K562 (cell line): ENCODE results near the gene ROR2. TPM values are rescaled to one million over a fixed set of nuclear protein-coding genes. Genes with fewer than 3 reads are reported as not detected.

Experiments used
- ATAC-seq: fragments of 200-7000 bp; cut with Tn5 transposase; 3 replicates; pipeline ENCODE4 v1.9.1; 2020; ENCODE audit warnings: moderate library complexity
- BruUV-seq: library from RNA; stranded (reverse); fragments of 400-500 nt; replicated peaks from 2 replicates; lab custom pipeline; 2021; lab: Mats Ljungman, UMichigan
- CTCF ChIA-PET: fragments of 300-600 bp; formaldehyde crosslinking; extraction: SDS; loops from one replicate; lab custom pipeline; 2021; ENCODE audit warnings: low intra/inter-chr PET ratio; lab: Yijun Ruan, JAX
- POLR2A ChIA-PET: fragments of 300-600, 350-650 bp; sonication (Branson Sonifier 250); formaldehyde crosslinking; extraction: SDS; loops from one replicate; lab custom pipeline; 2021; ENCODE audit warnings: antibody characterized with exemption, inconsistent platforms; lab: Yijun Ruan, JAX
- DNase-seq, 4 experiments: peaks; one replicate each; pipeline versions ENCODE4 v3.0.0 to v3.0.0-alpha.2; 2011 to 2018; ENCODE audit warnings: low spot score in 3 of 4, mixed read lengths in 3 of 4; ENCODE audit errors: extremely low read depth in 1 of 4
- FAIRE-seq: peaks from 2 replicates; lab custom pipeline; 2011; peaks lifted over from hg19 to GRCh38; lab: Jason Lieb, UNC
- H2AFZ ChIP-seq: 2 replicates; pipeline ENCODE4 v1.6.0; 2011; ENCODE audit warnings: low read depth, low read length, control low read depth, inconsistent platforms
- H3K27ac ChIP-seq: fragments of 200-600 bp; 3 replicates; pipeline ENCODE4 v1.8.0; 2011; ENCODE audit warnings: low read depth, mild to moderate bottlenecking, control low read depth, inconsistent platforms, low read length, moderate library complexity, mixed read lengths; ENCODE audit errors: extremely low read depth
- H3K27me3 ChIP-seq, 2 experiments: fragments of 300-600 bp in 1 of 2; 2 replicates in 1 of 2; 3 replicates in 1 of 2; pipeline versions ENCODE4 v1.6.0 to v1.8.0; 2011; ENCODE audit warnings: inconsistent platforms in 2 of 2, low read length in 2 of 2, mild to moderate bottlenecking in 1 of 2, mixed read lengths in 1 of 2, moderate library complexity in 1 of 2; ENCODE audit not compliant: control insufficient read depth in 2 of 2, insufficient read depth in 2 of 2
- H3K36me3 ChIP-seq: fragments of 300-600 bp; 3 replicates; pipeline ENCODE4 v1.8.0; 2011; ENCODE audit warnings: mild to moderate bottlenecking, low read length, inconsistent platforms; ENCODE audit not compliant: control insufficient read depth, insufficient read depth
- H3K4me1 ChIP-seq, 2 experiments: fragments of 200-600 bp in 1 of 2; replicated peaks in 1 of 2; 2 replicates in 1 of 2; 3 replicates in 1 of 2; pipeline versions ENCODE4 v1.5.1 to v1.8.0; 2011; ENCODE audit warnings: inconsistent platforms in 2 of 2, low read length in 2 of 2, mild to moderate bottlenecking in 1 of 2, mixed read lengths in 1 of 2, moderate library complexity in 1 of 2; ENCODE audit not compliant: control insufficient read depth in 2 of 2, insufficient read depth in 2 of 2
- H3K4me2 ChIP-seq: 2 replicates; pipeline ENCODE4 v1.6.1; 2011; ENCODE audit warnings: low read length, control low read depth, inconsistent platforms, mixed read lengths; ENCODE audit not compliant: insufficient read depth
- H3K4me3 ChIP-seq: fragments of 200-600 bp; sonication (generic), shearing (Covaris generic); 2 replicates; pipeline ENCODE4 v1.5.1; 2016; ENCODE audit warnings: control low read depth, inconsistent platforms
- H3K79me2 ChIP-seq: fragments of 200-600 bp; 3 replicates; pipeline ENCODE4 v1.8.0; 2011; ENCODE audit warnings: low read length, inconsistent platforms; ENCODE audit not compliant: control insufficient read depth, insufficient read depth
- H3K9ac ChIP-seq, 2 experiments: 2 replicates each; pipeline versions ENCODE4 v1.6.0 to v1.6.1; 2011; ENCODE audit warnings: low read depth in 2 of 2, low read length in 2 of 2, control low read depth in 1 of 2, inconsistent platforms in 1 of 2, mild to moderate bottlenecking in 1 of 2, mixed read lengths in 1 of 2; ENCODE audit not compliant: insufficient read depth in 1 of 2
- H3K9me1 ChIP-seq: one replicate; pipeline ENCODE4 v1.6.0; 2011; ENCODE audit warnings: inconsistent platforms, mild to moderate bottlenecking, low read length, moderate library complexity; ENCODE audit not compliant: control insufficient read depth, insufficient read depth
- H3K9me3 ChIP-seq: replicated peaks from 2 replicates; pipeline ENCODE4 v1.5.1; 2011; ENCODE audit warnings: low read depth, low read length, inconsistent platforms; ENCODE audit not compliant: control insufficient read depth, insufficient read depth
- H4K20me1 ChIP-seq: replicated peaks from 2 replicates; pipeline ENCODE4 v1.6.1; 2011; ENCODE audit warnings: low read length, inconsistent platforms, mixed read lengths; ENCODE audit not compliant: control insufficient read depth, insufficient read depth
- E2F6 ChIP-seq, 2 experiments: IDR thresholded peaks; 2 replicates each; pipeline ENCODE4 v1.6.1; 2011; ENCODE audit warnings: borderline replicate concordance in 1 of 2, control low read depth in 1 of 2, low read depth in 1 of 2, low read length in 1 of 2, mild to moderate bottlenecking in 1 of 2, mixed read lengths in 1 of 2, moderate library complexity in 1 of 2; ENCODE audit not compliant: insufficient read depth in 1 of 2, insufficient read length in 1 of 2, poor library complexity in 1 of 2, severe bottlenecking in 1 of 2; ENCODE audit errors: extremely low read depth in 1 of 2
- ZNF224 ChIP-seq: sonication (generic); formaldehyde crosslinking; IDR thresholded peaks from 2 replicates; pipeline ENCODE4 v1.8.0; 2022; ENCODE audit warnings: mild to moderate bottlenecking, missing genetic modification reagents
- ZNF398 ChIP-seq: fragments of 250-450 bp; sonication (Bioruptor Pico); IDR thresholded peaks from 2 replicates; pipeline ENCODE4 v1.8.0; 2021; ENCODE audit warnings: moderate library complexity, mild to moderate bottlenecking, inconsistent platforms
- WGBS: fragments of 100-300 bp; shearing (Covaris generic); methylation state at CpG from one replicate; pipeline ENCODE4 v1.1.6; 2016; ENCODE audit warnings: low coverage, mixed read lengths; ENCODE audit not compliant: insufficient coverage; ENCODE audit errors: missing lambda C conversion rate; 5-methylcytosine and 5-hydroxymethylcytosine counted together
- in situ Hi-C: fragments of 300-500 bp; cut with MboI; formaldehyde crosslinking; loops from 4 replicates; pipeline ENCODE4 v1.15.0; 2018; ENCODE audit warnings: inconsistent platforms, mixed read lengths
- intact Hi-C: fragments of 100-400 bp; cut with micrococcal nuclease; formaldehyde crosslinking; loops from 2 replicates; pipeline ENCODE4 v1.14.2; 2022
- polyA plus RNA-seq, 8 experiments: library from polyadenylated mRNA; depleted of rRNA in 4 of 8; stranded (reverse) in 5 of 8; unstranded in 3 of 8; fragments of >200 nt; fragmentation: Nextera tagmentation in 2 of 8; fragmentation: Illumina TruSeq in 1 of 8; extraction: Ambion mirVana in 2 of 8; extraction: Trizol in 1 of 8; gene quantifications; 2 replicates each; pipeline versions ENCODE4 v1.2.1 to v1.2.3, GENCODE V29; 2011 to 2014; ENCODE audit warnings: inconsistent platforms in 1 of 8, missing spikeins in 1 of 8
- total RNA-seq, 7 experiments: library from RNA; depleted of rRNA in 6 of 7; stranded (reverse); fragments of >200 nt in 6 of 7; fragmentation: Illumina TruSeq in 2 of 7; extraction: Trizol in 2 of 7; gene quantifications; 2 replicates each; pipeline versions ENCODE4 v1.2.1 to v1.2.3, GENCODE V29; 2011 to 2021; ENCODE audit warnings: low replicate concordance in 1 of 7

ROR2 gene
- total and polyA plus RNA-seq, 9 of the 15 experiments (the other 6 are each of a cell fraction or from before 2014, with no cell fraction given) = 5.6 to 33.8 (median 15.3) TPM

- 1% methylated on average over 5 of the region's 5 CpGs for WGBS
- no peak overlapping the region for H3K9ac ChIP-seq
- FAIRE-seq = no peak
- CTCF ChIA-PET = no interaction called here
- H3K27ac ChIP-seq = no peak overlapping the region
- in situ Hi-C loops (no loop called here), intact Hi-C loops (loop anchor here (5.0 to 10.0 kb wide), 3 partner anchors 243 to 761 kb away; no protein-coding TSS in a partner anchor)
- no peaks in the 10 kb centered on the region for H3K79me2 ChIP-seq
- H3K4me3 ChIP-seq = no peak overlapping the region
- H2AFZ ChIP-seq = no peak overlapping the region
- H4K20me1 ChIP-seq = no peaks in the 10 kb centered on the region
- H3K4me1 ChIP-seq = peaks cover 0 to 6% of the 10 kb centered on the region in 2 experiments; a peak in 2 of 5 replicates
- BruUV-seq = no TSS peak
- TF ChIP-seq ZNF398 (CRISPR knock-in tag) = no peak
- no peak for TF ChIP-seq E2F6 (IDR thresholded peaks at IDR 0.05; ENCODE audit: borderline replicate concordance in 1 of 2, extremely low read depth in 1 of 2, insufficient read depth in 1 of 2, insufficient read length in 1 of 2, low read depth in 1 of 2, low read length in 1 of 2, poor library complexity in 1 of 2, severe bottlenecking in 1 of 2)
- TF ChIP-seq ZNF224 (CRISPR knock-in tag) = no peak
- POLR2A ChIA-PET = no interaction called here
- H3K9me1 ChIP-seq = no peaks in the 10 kb centered on the region
- H3K27me3 ChIP-seq = peaks cover 3 to 6% of the 10 kb centered on the region in 2 experiments; a peak in 2 of 5 replicates
- ATAC-seq = no peak
- H3K36me3 ChIP-seq = no peaks in the 10 kb centered on the region
- no peaks in the 10 kb centered on the region for H3K9me3 ChIP-seq
- DNase-seq = no peak
- no peak overlapping the region for H3K4me2 ChIP-seq
Measured at GRCh38 chr9:91677822-91678436, 272.1 kb downstream of the ROR2 start.
